ENCODE measurements around the gene FXN. TPM values are rescaled to one million over a fixed set of nuclear protein-coding genes. Genes with fewer than 3 reads are reported as not detected.

The FXN gene
- polyA plus RNA-seq, 1 of the 3 experiments (the other 2 are of a cell fraction) = 15.7 TPM

GRCh38 chr9:69085569-69086283 is 50.2 kb downstream of the FXN start:
- no peak overlapping the region for H3K9ac ChIP-seq
- WGBS (ENCODE audit: low lambda C conversion rate) = 95% methylated on average over 5 of the region's 5 CpGs
- CTCF ChIA-PET = interaction anchor here (0.6 to 2.4 kb wide), 3 partner anchors 32 to 108 kb away, joined by 3 to 15 read pairs (median 8); no protein-coding TSS in a partner anchor

DNA sequence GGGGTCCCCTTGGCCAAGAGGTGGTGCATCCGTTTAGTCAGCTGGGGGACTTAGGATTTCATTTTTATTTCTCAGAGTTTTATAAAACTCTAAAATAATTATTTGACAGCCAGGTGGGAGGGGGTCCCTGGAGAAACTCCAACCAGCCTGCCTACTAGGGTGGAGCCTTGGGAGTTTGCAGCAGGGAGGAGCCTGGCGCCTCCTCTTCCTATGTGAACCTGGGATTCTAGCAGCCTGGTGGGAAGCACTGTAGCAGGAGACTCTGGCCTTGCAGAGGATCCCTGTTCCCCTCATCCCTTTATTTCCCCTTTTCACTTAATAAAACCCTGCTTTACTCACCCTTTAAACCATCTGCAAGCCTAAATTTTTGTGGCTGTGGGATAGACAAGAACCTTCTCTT is 50.8 kb downstream of the FXN start:
- DNase-seq = no peak
- Histone ChIP-seq H2AFZ (ENCODE audit: low read depth) (no peak overlapping the region), H3F3A (replicated peaks; ENCODE audit: insufficient read depth) (no peaks in the 10 kb centered on the region), H3K4me1 (ENCODE audit: control insufficient read depth in 1 of 2, insufficient read depth in 2 of 2, low read depth in 1 of 2, low read length in 1 of 2) (peaks cover 0 to 3% of the 10 kb centered on the region in 2 experiments; a peak in 1 of 4 replicates), H3K4me2 (no peak overlapping the region), H3K9me3 (no peaks in the 10 kb centered on the region), H3K9ac (no peak overlapping the region), H3K27me3 (ENCODE audit: insufficient read depth) (no peaks in the 10 kb centered on the region), H4K20me1 (ENCODE audit: insufficient read depth) (no peaks in the 10 kb centered on the region), H3K27ac (ENCODE audit: low read depth in 2 of 2, low read length in 1 of 2) (no peak overlapping the region), H3K36me3 (replicated peaks in 1 of 2; ENCODE audit: control insufficient read depth in 1 of 2, insufficient read depth in 2 of 2, low read length in 1 of 2) (no peaks in the 10 kb centered on the region), H3K4me3 (ENCODE audit: low read depth in 2 of 2, low read length in 1 of 2) (no peak overlapping the region), H3K9me2 (no peaks in the 10 kb centered on the region), H3K79me2 (ENCODE audit: insufficient read depth) (no peaks in the 10 kb centered on the region)
- ChIA-PET CTCF (interaction anchor here (2.1 kb wide), 1 partner anchor 32 kb away, joined by 8 read pairs; no protein-coding TSS in a partner anchor), POLR2A (no interaction called here)
- 94% methylated on average over 2 of the region's 2 CpGs for whole genome bisulfite sequencing (ENCODE audit: low lambda C conversion rate)
- TF ChIP-seq JUND (IDR thresholded peaks at IDR 0.05) = no peak
- TF ChIP-seq RCOR1 (IDR thresholded peaks at IDR 0.05; ENCODE audit: low read length) = no peak
- TF ChIP-seq FOXM1 (IDR thresholded peaks at IDR 0.05; ENCODE audit: low read depth) = no peak
- TF ChIP-seq CHD2 (IDR thresholded peaks at IDR 0.05; ENCODE audit: low read length, partially characterized antibody) = no peak
- TF ChIP-seq, protein P1, sequence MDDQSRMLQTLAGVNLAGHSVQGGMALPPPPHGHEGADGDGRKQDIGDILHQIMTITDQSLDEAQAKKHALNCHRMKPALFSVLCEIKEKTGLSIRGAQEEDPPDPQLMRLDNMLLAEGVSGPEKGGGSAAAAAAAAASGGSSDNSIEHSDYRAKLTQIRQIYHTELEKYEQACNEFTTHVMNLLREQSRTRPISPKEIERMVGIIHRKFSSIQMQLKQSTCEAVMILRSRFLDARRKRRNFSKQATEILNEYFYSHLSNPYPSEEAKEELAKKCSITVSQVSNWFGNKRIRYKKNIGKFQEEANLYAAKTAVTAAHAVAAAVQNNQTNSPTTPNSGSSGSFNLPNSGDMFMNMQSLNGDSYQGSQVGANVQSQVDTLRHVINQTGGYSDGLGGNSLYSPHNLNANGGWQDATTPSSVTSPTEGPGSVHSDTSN (IDR thresholded peaks at IDR 0.05) = no peak
- no peak for TF ChIP-seq NRF1 (IDR thresholded peaks at IDR 0.05; ENCODE audit: low read depth, low read length)
- TF ChIP-seq, protein P2, sequence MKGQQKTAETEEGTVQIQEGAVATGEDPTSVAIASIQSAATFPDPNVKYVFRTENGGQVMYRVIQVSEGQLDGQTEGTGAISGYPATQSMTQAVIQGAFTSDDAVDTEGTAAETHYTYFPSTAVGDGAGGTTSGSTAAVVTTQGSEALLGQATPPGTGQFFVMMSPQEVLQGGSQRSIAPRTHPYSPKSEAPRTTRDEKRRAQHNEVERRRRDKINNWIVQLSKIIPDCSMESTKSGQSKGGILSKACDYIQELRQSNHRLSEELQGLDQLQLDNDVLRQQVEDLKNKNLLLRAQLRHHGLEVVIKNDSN (IDR thresholded peaks at IDR 0.05; ENCODE audit: borderline replicate concordance, low read depth) = no peak
- TF ChIP-seq, protein P3, sequence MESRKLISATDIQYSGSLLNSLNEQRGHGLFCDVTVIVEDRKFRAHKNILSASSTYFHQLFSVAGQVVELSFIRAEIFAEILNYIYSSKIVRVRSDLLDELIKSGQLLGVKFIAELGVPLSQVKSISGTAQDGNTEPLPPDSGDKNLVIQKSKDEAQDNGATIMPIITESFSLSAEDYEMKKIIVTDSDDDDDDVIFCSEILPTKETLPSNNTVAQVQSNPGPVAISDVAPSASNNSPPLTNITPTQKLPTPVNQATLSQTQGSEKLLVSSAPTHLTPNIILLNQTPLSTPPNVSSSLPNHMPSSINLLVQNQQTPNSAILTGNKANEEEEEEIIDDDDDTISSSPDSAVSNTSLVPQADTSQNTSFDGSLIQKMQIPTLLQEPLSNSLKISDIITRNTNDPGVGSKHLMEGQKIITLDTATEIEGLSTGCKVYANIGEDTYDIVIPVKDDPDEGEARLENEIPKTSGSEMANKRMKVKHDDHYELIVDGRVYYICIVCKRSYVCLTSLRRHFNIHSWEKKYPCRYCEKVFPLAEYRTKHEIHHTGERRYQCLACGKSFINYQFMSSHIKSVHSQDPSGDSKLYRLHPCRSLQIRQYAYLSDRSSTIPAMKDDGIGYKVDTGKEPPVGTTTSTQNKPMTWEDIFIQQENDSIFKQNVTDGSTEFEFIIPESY (IDR thresholded peaks at IDR 0.05; ENCODE audit: borderline replicate concordance, low read depth) = no peak
- TF ChIP-seq TCF12 (IDR thresholded peaks at IDR 0.05) = no peak
- TF ChIP-seq FOSL2 (IDR thresholded peaks at IDR 0.05; ENCODE audit: borderline replicate concordance, low read depth) = no peak
- TF ChIP-seq SMC3 (IDR thresholded peaks at IDR 0.05; ENCODE audit: low read depth, low read length) = no peak
- no peak for TF ChIP-seq RXRA (IDR thresholded peaks at IDR 0.05; ENCODE audit: borderline replicate concordance, low read depth)
- TF ChIP-seq SIN3A (IDR thresholded peaks at IDR 0.05; ENCODE audit: borderline replicate concordance, low read depth, low read length) = no peak
- no peak for TF ChIP-seq MXI1 (IDR thresholded peaks at IDR 0.05; ENCODE audit: low read depth, low read length)
- TF ChIP-seq NFIC (IDR thresholded peaks at IDR 0.05; ENCODE audit: borderline replicate concordance) = no peak
- no peak for TF ChIP-seq RFX5 (IDR thresholded peaks at IDR 0.05; ENCODE audit: low read length)
- TF ChIP-seq YY1 (IDR thresholded peaks at IDR 0.05; ENCODE audit: low read depth) = no peak
- no peak for TF ChIP-seq CTCF (IDR thresholded peaks at IDR 0.05)

More at GRCh38 chr9:69085569-69086283, 50.2 kb downstream of the FXN start:
- no peaks in the 10 kb centered on the region for H3K9me2 ChIP-seq
- H3K4me3 ChIP-seq (ENCODE audit: low read depth in 2 of 2, low read length in 1 of 2) = no peak overlapping the region
- no peak overlapping the region for H3K27ac ChIP-seq (ENCODE audit: low read depth in 2 of 2, low read length in 1 of 2)
- no peaks in the 10 kb centered on the region for H3K27me3 ChIP-seq (ENCODE audit: insufficient read depth)
- peaks cover 0 to 3% of the 10 kb centered on the region in 2 experiments; a peak in 1 of 4 replicates for H3K4me1 ChIP-seq (ENCODE audit: control insufficient read depth in 1 of 2, insufficient read depth in 2 of 2, low read depth in 1 of 2, low read length in 1 of 2)
- H4K20me1 ChIP-seq (ENCODE audit: insufficient read depth) = no peaks in the 10 kb centered on the region
- TF ChIP-seq NFIC (IDR thresholded peaks at IDR 0.05; ENCODE audit: borderline replicate concordance) = peak; percentile 62; the same call in 1 of the 2 replicates
- TF ChIP-seq MEF2A (IDR thresholded peaks at IDR 0.05; ENCODE audit: borderline replicate concordance, low read depth) = no peak
- no peak for TF ChIP-seq SMC3 (IDR thresholded peaks at IDR 0.05; ENCODE audit: low read depth, low read length)
- no peak for TF ChIP-seq RAD21 (IDR thresholded peaks at IDR 0.05; ENCODE audit: low read length)
- TF ChIP-seq TCF12 (IDR thresholded peaks at IDR 0.05) = peak; percentile 82
- TF ChIP-seq, protein P1 (IDR thresholded peaks at IDR 0.05) = peak; percentile 60
- no peaks in the 10 kb centered on the region for H3K9me3 ChIP-seq
- H3F3A ChIP-seq (replicated peaks; ENCODE audit: insufficient read depth) = no peaks in the 10 kb centered on the region
- DNase-seq = no peak
- no peak overlapping the region for H2AFZ ChIP-seq (ENCODE audit: low read depth)
- POLR2A ChIA-PET = no interaction called here
- H3K79me2 ChIP-seq (ENCODE audit: insufficient read depth) = no peaks in the 10 kb centered on the region
- no peaks in the 10 kb centered on the region for H3K36me3 ChIP-seq (replicated peaks in 1 of 2; ENCODE audit: control insufficient read depth in 1 of 2, insufficient read depth in 2 of 2, low read length in 1 of 2)
- H3K4me2 ChIP-seq = no peak overlapping the region
